ENCODE results near the gene TMEM220.
"Not testable (repeated sequence)": the region's sequence is repeated elsewhere in the genome, so short reads cannot be mapped to it uniquely, and the experiment has no call there.

Gene TMEM220

DNA sequence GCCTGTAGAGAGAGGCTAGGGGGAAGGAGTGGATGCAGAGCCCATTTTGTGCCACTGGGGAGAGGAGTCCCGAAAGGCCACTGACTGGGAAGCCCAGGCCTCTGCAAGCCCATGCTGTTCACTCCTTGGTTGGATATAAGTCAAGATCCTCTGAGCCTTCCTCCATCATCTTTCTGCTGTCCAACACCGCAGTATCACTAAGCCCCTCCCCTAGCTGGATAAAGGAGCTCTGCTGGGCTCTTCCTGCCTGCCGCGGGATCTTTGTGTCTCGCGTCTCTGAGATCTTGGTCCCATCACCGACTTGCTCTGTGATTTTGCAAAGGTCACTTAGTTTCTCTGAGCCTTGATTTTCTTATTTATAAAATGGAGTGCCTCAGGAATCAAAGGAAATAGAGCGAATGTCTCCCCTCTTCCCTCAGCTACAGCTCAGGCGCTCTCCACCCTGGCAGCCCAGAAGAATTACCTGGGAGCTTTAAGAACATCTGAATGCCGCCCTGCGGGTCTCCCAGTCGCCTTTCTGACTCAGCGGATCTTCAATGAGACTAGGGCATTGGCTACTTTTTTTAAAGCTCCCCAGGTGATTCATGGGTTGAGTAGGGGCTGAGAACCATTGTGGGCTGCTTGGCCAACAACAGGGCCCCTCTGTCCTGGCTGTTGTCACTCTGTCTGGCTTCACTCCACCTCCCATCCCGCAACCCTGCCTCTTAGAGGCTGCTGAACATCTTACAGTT is 25.2 kb upstream of the TMEM220 start:
- DNase-seq, result no peak

DNA sequence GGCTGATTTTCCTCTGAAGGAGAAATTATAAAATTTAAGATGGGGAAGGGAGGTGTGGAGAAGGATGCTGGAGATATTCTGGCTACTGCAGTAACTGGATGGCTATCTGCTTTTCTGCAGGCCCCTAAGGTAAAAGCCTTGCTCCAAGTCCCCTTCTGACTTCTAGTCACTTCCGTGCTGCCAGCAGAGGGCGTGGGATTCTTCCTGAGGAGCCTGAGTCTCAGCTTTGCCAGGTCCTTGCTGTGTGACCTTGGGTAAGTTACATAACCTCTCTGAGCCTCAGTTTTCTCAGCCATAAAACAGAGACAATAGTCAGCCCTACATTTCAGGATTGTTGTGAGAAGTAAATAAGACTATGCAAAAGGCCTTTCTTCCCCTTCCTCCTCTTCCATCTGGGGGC is 24.3 kb upstream of the TMEM220 start:
- peak; percentile 38 to 42 for DNase-seq

- no peak for DNase-seq
Observed at GRCh38 chr17:10752696-10753095, 22.9 kb upstream of the TMEM220 start.

- DNase-seq, result no peak
Observed at GRCh38 chr17:10751563-10751962, 21.7 kb upstream of the TMEM220 start.

DNA sequence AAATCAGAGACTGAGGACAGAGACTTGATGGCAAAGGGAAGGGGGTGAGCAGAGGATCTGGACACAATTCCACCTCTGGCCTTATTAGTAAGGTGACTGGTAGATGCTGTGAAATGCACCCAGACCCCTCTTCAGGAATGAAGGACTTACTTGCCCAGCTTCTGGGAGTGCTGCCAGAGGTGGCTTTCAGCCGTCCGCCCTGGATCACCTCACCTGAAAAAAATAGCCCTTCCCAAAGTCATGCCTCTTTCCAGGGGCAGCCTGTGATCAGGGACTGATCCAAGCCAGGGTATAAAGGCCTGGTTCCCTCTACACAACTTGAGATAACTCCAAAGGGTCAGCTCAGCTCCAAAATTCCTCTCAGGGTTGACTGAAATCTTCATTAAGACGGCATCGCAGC is 20.4 kb upstream of the TMEM220 start:
- no peak for DNase-seq

GRCh38 chr17:10748531-10749181 is 18.8 kb upstream of the TMEM220 start:
- no peak for DNase-seq

- DNase-seq, result no peak
Observed at GRCh38 chr17:10745231-10745630, 15.4 kb upstream of the TMEM220 start.

DNA sequence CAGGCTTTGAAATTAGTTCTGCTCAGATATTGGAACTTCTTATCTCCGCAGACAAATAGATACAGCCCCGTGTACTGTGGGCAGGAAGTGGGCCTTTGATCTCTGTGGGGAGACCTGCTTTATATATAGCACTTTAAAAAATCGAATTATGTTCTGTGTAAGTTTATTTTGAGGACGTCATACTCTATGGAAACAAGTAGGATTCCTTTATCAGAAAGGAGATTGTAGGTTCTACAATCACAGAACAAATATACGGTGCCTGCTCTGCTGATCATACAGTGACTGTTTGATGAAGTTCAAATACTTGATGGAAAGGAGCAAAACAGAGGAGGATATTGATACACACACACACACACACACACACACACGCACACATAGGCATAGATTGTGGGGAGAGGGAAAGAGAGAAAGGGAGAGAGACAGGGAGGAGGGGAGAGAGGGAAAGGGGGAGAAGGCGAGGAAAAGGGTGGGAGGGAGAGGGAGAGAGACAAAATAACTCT is 14.7 kb upstream of the TMEM220 start:
- DNase-seq, result no peak

GRCh38 chr17:10743316-10744009 is 13.6 kb upstream of the TMEM220 start:
- no peak for DNase-seq

DNA sequence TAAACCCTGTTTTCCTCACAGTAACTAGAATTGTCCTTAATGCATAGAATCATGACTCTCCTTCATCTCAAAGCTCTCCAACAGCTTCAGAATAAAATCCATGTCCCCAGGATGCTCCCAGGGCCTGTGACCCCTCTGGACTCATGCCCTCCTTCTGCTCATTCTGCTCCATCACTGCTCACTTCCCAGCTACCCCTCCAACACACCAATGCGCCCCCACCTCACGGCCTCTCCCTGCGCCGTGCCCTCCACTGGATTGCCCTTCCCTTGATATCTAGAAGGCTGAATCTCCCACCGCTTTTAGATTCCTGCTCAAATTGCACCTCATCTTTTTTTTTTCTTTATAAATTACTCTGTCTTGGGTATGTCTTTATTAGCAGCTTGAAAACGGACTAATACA is 12.6 kb upstream of the TMEM220 start:
- no peak for DNase-seq

DNA sequence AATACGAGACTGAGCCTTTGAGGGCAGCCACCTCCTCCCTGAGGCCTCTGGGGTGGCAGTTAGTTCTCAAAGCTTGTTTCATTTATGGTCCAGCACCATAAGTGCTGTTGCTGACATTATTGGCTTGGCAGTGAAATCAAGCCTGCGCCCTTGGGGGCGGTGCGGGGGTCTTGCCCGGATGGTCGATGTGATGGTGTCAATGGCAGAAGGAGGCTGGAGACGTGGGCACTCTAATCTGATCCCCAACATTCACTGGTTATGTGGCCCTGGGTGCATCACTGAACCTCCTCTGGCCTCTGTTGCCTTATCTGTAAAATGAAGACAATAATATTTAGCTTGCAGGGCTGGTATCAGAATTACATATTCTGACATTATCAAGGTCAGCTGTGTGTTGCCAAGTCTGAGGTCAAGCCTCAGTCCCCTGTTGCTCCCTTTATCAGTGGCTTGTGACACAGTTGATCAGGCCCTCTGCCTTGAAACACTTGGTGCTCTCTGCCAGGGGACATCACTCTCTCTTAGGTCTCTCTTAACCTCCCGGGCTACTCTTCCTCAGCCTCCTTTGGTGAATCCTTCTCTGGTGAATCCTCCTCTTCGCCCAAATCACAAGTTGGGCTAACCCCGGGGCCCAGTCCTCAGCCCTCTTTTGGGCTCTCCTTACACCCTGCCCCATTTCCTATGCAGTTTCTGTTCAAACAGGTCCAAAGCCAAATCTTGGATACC is 11.8 kb upstream of the TMEM220 start:
- DNase-seq, result no peak

GRCh38 chr17:10739386-10739785 is 9.6 kb upstream of the TMEM220 start:
- no peak for DNase-seq

DNA sequence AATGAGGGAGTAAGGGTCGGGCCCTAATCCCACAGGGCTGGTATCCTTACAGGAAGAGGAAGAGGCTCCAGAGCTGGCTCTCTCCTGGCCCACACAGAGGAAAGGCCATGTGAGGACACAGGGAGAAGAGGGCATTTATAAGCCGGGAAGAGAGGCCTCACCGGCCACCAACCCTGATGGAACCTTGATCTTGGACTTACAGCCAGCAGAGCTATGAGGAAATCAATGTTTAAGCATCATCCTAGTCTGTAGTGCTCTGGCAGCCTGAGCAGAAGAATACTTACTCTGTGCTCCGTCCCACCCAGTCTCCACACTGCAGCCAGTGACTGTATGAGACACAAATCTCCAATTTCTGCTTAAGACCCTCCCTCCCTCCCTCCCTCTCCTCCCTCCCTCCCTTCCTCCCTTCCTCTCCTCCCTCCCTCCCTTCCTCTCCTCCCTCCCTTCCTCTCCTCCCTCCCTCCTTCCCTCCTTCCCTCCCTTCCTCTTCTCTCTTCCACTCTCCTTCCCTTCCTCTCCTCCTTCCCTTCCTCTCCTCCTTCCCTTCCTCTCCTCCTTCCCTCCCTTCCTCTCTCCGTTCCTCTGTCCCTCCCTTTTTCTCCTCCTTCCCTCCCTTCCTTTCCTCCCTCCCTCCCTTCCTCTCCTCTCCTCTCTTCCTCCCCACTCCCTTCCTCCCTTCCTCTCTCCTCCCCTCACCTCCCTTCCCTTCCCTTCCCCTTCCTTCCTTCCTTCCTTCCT is 8.9 kb upstream of the TMEM220 start:
- DNase-seq, result no peak

DNA sequence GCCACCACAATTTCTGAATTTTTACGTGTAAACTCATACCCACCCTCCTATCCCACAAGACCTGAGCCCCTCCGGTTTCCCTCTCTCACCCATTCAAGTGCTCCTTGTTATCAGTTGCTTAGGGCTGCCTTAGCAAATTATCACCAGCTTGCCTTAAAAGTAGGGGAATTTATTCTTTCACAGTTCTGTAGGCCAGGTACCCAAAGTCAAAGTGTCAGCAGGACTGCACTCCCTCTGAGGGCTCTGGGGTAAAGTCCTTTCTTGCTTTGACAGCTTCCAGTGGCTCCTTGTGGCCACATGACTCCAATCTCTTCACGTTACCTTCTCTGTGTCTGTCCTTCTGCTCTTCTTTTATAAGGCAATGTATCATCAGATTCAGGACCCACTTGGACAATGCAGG is 7.9 kb upstream of the TMEM220 start:
- DNase-seq, result no peak

GRCh38 chr17:10737168-10737622 is 7.4 kb upstream of the TMEM220 start:
- DNase-seq, result peak; percentile 27 to 53

DNA sequence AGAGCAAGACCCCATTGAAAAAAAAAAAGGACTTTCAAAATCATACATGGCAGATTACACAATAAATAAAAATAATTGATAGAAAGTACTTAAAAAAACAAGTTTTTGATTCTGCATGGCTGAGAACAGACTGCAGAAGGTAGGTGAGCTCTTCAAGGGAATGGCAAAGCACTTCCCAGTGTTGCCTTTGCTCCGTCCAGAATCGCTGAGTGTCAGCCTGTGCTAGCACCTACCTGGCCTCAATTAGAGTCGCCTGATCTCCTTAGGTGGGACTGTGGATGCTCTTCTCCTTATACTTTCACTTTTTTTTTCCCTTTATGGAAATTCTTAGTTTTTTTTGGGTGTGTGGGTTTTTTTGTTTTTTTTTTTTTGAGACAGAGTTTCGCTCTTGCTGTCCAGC is 6.0 kb upstream of the TMEM220 start:
- DNase-seq, result no peak

DNA sequence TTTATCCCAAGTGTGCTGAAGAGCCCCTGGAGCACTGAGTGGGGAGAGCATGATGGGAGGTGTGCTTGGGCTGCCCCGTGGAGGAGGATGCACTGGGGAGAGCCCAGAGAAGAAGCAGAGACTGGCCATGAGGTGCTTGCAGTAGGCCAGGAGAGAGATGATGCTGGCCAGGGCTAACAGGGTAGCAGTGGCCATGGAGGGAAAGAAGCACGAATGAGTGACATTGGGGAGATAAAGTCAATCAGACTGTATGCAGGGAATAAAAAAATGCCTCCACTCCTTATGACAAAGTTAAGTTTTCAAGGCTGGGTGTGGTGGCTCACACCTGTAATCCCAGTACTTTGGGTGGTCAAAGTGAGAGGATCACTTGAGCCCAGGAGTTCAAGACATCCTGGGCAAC is 5.4 kb upstream of the TMEM220 start:
- DNase-seq, result no peak

GRCh38 chr17:10733666-10734065 is 3.8 kb upstream of the TMEM220 start:
- DNase-seq, result no peak

DNA sequence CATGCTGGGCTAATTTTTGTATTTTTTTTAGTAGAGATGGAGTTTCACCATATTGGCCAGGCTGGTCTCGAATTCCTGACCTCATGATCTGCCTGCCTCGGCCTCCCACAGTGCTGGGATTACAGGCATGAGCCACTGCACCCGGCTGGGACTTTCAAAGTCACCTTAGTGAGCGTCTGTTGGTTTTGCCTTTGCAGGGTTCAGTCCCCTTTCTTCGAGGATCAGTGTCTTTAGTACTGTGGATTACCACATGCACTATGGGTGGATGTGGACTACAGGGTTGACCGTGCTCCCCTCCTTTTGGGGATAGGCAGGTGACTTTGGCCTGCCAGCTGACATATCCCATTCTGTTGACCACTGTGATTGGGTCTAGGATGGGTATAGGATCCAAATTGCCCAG is 2.3 kb upstream of the TMEM220 start:
- not testable (repeated sequence) for DNase-seq

- no peak for DNase-seq
Observed at GRCh38 chr17:10731408-10731879, 1.6 kb upstream of the TMEM220 start.

DNA sequence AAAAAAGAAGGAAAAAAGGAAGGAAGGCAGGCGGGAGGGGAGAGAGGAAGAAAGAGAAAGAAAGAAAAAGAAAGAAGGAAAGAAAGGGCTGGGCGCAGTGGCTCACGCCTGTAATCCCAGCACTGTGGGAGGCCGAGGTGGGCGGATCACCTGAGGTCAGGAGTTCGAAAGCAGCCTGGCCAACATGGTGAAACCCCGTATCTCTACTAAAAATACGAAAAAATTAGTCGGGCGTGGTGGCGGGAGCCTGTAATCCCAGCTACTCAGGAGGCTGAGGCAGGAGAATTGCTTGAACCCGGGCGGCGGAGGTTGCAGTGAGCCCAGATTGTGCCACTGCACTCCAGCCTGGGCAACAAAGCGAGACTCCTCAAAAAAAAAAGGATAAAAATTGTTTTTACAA is 424 bp upstream of the TMEM220 start:
- DNase-seq, result peak; percentile 46 to 53

DNA sequence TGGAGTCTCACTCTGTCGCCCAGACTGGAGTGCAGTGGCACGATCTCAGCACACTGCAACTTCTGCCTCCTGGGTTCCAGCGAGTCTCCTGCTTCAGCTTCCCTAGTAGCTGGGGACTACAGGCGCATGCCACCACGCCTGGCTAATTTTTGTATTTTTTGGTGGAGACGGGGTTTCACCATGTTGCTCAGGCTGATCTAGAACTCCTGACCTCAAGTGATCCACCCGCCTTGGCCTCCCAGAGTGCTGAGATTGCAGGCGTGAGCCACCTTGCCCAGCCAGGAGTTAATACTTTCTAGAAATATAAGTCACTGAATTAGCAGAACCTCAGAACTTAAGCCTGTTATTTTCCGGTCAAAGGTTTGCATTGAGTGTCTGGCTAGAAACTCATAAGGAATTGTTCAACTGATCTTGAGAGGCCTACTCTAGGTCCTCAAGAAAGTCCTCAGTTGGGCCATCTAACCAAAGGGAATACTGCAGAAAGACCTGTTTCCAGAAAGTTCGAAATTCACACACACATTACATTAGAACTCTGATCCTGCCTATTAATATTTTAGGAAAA is 1.4 kb downstream of the TMEM220 start:
- DNase-seq, result no peak

All from activated CD4-positive, alpha-beta T cell treated with anti-CD3 and anti-CD28 coated beads, Interleukin-2, amount 50 U/mL, for 48 hours (primary cell).